HG03175 (cell line): ENCODE measurements around the gene TIMMDC1.
"Not testable (repeated sequence)": the region's sequence is repeated elsewhere in the genome, so short reads cannot be mapped to it uniquely, and the experiment has no call there.

Source experiments
- ATAC-seq: cut with Tn5 transposase; IDR thresholded peaks from one replicate; pipeline ENCODE4 v1.9.1; 2021; ENCODE audit warnings: mild to moderate bottlenecking, moderate library complexity; ENCODE audit not compliant: unreplicated experiment

Gene TIMMDC1

DNA sequence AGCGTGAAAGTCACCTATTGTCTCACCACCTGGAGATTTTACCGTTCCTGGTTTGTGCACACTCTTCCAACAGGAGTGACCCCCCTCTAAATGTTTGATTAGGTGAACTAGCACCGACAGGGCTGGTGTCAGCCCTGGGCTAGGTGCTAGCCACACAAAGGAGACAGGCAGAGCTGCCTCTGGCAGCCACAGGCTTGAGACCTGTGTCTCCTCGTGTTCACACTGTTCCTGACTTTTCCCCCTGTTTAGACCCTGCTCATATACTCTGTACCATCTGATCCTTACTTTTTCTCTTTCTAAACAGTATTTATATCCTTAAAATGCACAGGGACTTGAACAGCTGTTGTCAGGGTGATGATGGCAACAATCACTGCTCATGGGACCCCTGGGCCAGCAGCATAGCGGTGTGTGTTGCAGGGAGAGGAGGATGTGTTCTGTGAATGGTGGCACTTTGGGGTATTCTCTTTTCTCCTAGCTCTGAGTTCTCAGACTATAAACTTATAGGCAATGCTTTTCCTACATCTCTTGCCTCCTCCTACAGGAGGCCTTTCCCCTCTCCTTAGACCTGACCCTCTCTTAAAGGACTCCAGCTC is 55.6 kb downstream of the TIMMDC1 start:
- ATAC-seq: no peak

GRCh38 chr3:119555309-119555735 is 57.0 kb downstream of the TIMMDC1 start:
- no peak for ATAC-seq

GRCh38 chr3:119555929-119556328 is 57.6 kb downstream of the TIMMDC1 start:
- ATAC-seq: no peak

DNA sequence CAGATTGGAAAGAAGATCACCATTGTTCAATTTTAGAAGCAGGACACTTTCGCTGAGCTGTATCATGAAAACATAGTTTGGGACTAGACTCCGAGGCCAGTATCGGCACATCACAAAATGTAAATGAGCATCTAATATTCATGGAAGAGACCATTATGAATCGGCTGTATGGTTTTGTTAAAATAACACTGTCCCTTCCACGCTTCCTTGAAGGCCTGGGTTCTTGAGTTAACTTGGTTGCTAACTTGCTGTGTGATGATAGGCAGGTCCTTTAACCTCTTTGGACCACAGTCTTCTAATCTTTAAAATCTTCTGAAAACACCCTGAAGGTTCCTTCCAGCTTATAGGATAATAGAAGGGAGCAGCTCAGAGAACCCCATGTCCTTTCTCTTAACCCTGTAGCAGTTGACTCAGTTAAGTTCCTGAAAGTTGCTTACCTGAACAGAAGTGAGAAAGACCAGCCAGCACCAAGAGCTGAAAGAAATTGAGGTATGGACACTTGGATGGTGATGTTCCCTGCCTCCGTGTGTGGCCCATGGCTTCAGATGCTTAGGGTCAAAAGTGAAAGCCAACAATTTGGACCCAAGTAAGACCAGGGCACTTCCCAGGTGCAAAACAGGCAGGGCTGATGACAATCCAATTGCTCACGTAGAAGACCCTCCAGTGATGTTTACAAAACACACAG is 59.0 kb downstream of the TIMMDC1 start:
- ATAC-seq: no peak

DNA sequence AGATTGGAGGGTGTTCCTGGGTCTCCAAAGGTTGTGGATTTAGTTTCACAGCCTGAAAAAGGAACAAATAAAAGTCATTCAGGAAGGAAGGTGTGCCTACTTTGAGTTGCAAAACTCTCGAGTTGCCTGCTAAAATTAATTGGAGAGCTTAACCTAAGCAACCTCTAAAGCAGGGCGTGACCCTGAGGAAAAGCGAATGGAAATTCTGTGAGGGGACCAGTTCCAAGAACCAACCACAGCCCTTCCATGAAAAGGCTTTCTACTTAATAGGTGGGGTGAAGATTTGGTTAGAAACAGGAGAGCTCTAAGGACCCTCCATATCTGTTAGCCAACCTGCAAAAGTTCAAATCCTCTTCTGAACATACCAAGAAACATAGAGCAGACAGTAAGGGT is 59.5 kb downstream of the TIMMDC1 start:
- no peak for ATAC-seq

GRCh38 chr3:119558626-119559317 is 60.4 kb downstream of the TIMMDC1 start:
- ATAC-seq: no peak

DNA sequence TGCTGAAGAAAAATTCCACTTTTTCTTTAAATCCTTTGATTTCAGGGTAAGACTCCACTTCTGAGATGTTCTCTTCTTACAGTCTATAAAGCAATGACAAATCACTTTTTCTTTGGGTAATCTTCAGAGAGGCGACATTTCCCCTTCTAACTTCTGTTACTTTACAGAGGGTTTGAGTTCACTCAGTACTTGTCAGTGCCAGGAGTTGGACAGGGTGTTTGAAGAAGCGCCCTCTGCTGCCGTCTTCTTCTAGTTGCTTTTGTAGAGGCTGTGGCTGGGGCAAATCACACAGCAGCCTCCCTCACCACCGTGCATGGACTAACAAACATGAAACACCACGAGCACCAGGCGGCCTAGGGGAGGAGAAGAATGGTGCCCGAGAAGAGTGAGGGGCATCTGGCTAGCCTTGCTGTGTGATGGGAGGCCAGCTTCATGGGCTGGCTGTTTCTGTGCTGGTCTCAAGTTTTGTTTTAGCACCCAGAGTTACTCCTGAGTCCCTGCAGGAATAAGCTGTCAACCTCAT is 61.2 kb downstream of the TIMMDC1 start, which contains the start of gene CD80:
TSS of gene CD80 (minus strand) at position 174 of the 523 bp plus-strand sequence. CDS start 1,886 bp downstream, outside the sequence.
- peak; percentile 61 for ATAC-seq

DNA sequence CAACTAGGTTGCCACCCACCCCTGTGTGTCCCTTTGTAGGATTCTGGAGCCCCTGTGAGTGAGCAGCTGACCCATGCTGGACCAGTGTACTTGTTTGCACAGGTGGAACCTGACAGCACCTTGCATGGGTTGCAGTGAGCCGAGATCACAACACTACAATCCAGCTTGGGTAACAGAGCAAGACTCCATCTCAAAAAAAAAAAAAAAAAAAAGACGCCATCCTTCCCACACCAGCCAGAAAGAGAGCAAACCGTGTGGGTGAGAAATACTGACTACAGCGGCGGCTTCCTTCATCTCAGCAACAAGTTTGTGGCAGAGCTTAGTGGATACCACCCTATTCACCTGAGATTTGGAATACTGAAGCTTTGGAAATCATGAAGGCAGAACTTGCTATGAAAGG is 61.8 kb downstream of the TIMMDC1 start:
- no peak for ATAC-seq

- ATAC-seq: peak; percentile 73
Observed at GRCh38 chr3:119562307-119562961, 64.1 kb downstream of the TIMMDC1 start.

- ATAC-seq: not testable (repeated sequence)
Observed at GRCh38 chr3:119563334-119563733, 65.0 kb downstream of the TIMMDC1 start.

DNA sequence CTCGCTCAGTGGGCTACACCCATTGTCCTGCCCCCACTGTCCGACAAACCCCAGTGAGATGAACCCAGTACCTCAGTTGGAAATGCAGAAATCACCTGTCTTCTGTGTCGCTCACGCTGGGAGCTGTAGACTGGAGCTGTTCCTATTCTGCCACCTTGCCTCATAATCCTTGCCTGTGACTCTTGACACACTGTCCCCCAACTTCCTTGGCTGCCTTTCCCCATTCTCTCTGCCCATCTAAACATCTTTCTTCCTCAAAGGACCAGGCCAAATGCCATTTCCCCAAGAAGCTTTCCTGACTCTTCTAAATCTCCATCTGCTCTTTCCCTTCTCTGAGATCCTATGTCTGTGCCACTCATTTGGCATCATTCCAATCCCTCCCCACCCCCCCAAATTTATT is 70.8 kb downstream of the TIMMDC1 start:
- no peak for ATAC-seq

- no peak for ATAC-seq
Observed at GRCh38 chr3:119570229-119570628, 71.9 kb downstream of the TIMMDC1 start.

DNA sequence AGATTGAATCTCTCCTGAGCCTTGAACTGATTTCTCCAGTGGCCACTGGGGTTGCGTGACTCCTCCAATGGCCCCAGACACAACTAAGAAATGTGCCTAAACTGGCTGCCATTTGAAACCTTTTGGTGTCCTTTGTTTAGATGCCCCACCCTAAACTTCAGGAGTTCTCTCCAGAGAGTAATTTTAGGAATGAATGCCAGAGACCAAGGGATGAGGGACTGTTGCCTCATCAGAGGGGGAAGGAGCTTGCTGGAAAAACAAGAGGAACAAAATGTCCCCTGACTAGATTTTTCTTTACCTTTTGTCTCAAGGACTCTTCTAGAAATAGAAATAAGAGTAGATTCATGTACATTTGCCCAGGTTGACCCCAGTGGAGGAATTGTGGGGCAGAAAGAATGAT is 72.9 kb downstream of the TIMMDC1 start:
- no peak for ATAC-seq

- ATAC-seq: no peak
Observed at GRCh38 chr3:119571688-119572087, 73.3 kb downstream of the TIMMDC1 start.
